Ishikawa (cell line): ENCODE measurements around the gene ADCY9.
A peak's percentile ranks its signal among the peaks of the same experiment; 100 is the strongest.

ENCODE experiments used
- CEBPB ChIP-seq: IDR thresholded peaks from 2 replicates; pipeline ENCODE4 v1.6.1; 2012
- CREB1 ChIP-seq: IDR thresholded peaks from 2 replicates; pipeline ENCODE4 v1.6.1; 2012; ENCODE audit warnings: low read depth
- EGR1 ChIP-seq: IDR thresholded peaks from 2 replicates; pipeline ENCODE4 v1.6.1; 2012
- EP300 ChIP-seq: IDR thresholded peaks from 2 replicates; pipeline ENCODE4 v1.6.1; 2012; ENCODE audit warnings: borderline replicate concordance
- FOXM1 ChIP-seq: IDR thresholded peaks from 2 replicates; pipeline ENCODE4 v1.6.1; 2012; ENCODE audit warnings: low read depth, borderline replicate concordance
- NFIC ChIP-seq: IDR thresholded peaks from 2 replicates; pipeline ENCODE4 v1.6.1; 2012
- RAD21 ChIP-seq: IDR thresholded peaks from 2 replicates; pipeline ENCODE4 v1.6.1; 2012; ENCODE audit warnings: low read depth
- TAF1 ChIP-seq: IDR thresholded peaks from 2 replicates; pipeline ENCODE4 v1.6.1; 2012; ENCODE audit warnings: low read depth, mild to moderate bottlenecking
- TCF12 ChIP-seq: IDR thresholded peaks from 2 replicates; pipeline ENCODE4 v1.6.1; 2012; ENCODE audit warnings: low read depth
- TEAD4 ChIP-seq: IDR thresholded peaks from 2 replicates; pipeline ENCODE4 v1.6.1; 2012
- YY1 ChIP-seq: IDR thresholded peaks from 2 replicates; pipeline ENCODE4 v1.6.1; 2012; ENCODE audit warnings: low read depth
- ZBTB7A ChIP-seq: IDR thresholded peaks from 2 replicates; pipeline ENCODE4 v1.6.1; 2012; ENCODE audit warnings: low read depth
- TF ChIP-seq, protein P1 (sequence below): IDR thresholded peaks from 2 replicates; pipeline ENCODE4 v1.6.1; 2012
- TF ChIP-seq, protein P2 (sequence below): IDR thresholded peaks from 2 replicates; pipeline ENCODE4 v1.6.1; 2012; ENCODE audit warnings: low read depth, mild to moderate bottlenecking
- TF ChIP-seq, protein P3 (sequence below): IDR thresholded peaks from 2 replicates; pipeline ENCODE4 v1.6.1; 2012

ADCY9 gene

DNA sequence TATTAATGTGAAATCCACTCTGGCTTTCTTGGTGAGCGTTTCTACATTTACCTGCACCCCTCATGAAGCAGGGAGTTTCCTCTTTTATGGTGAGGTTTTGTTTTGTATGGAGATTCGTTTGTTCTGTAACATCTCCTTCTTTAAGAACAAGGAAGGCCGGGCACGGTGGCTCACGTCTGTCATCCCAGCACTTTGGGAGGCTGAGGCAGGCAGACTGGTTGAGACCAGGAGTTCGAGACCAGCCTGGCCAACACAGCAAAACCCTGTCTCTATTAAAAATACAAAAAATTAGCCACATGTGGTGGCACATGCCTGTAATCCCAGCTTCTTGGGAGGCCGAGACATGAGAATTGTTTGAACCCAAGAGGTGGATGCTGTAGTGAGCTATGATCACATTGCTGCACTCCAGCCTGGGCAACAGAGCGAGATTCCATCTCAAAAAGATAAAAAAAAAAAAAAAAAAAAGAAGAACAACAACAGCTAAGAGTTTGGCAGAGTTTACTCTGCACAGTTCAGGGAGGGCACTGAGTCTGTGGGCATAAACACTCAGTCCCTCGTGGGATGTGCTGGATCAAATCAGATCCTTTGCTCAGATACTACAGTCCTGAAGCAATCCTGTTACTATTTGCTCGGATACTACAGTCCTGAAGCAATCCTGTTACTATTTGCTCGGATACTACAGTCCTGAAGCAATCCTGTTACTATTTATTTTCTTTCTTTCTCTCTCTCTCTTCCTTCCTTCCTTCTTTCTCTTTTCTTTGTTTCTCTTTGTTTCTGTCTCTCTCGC is 28.9 kb downstream of the ADCY9 start:
- TF ChIP-seq FOXM1 (no peak), EGR1 (no peak), CREB1 (no peak), EP300 (no peak), CEBPB (no peak), TCF12 (no peak), TAF1 (no peak), NFIC (no peak), TEAD4 (no peak), YY1 (no peak), RAD21 (no peak), ZBTB7A (no peak)
- TF ChIP-seq, protein P1, sequence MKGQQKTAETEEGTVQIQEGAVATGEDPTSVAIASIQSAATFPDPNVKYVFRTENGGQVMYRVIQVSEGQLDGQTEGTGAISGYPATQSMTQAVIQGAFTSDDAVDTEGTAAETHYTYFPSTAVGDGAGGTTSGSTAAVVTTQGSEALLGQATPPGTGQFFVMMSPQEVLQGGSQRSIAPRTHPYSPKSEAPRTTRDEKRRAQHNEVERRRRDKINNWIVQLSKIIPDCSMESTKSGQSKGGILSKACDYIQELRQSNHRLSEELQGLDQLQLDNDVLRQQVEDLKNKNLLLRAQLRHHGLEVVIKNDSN: no peak
- TF ChIP-seq, protein P2, sequence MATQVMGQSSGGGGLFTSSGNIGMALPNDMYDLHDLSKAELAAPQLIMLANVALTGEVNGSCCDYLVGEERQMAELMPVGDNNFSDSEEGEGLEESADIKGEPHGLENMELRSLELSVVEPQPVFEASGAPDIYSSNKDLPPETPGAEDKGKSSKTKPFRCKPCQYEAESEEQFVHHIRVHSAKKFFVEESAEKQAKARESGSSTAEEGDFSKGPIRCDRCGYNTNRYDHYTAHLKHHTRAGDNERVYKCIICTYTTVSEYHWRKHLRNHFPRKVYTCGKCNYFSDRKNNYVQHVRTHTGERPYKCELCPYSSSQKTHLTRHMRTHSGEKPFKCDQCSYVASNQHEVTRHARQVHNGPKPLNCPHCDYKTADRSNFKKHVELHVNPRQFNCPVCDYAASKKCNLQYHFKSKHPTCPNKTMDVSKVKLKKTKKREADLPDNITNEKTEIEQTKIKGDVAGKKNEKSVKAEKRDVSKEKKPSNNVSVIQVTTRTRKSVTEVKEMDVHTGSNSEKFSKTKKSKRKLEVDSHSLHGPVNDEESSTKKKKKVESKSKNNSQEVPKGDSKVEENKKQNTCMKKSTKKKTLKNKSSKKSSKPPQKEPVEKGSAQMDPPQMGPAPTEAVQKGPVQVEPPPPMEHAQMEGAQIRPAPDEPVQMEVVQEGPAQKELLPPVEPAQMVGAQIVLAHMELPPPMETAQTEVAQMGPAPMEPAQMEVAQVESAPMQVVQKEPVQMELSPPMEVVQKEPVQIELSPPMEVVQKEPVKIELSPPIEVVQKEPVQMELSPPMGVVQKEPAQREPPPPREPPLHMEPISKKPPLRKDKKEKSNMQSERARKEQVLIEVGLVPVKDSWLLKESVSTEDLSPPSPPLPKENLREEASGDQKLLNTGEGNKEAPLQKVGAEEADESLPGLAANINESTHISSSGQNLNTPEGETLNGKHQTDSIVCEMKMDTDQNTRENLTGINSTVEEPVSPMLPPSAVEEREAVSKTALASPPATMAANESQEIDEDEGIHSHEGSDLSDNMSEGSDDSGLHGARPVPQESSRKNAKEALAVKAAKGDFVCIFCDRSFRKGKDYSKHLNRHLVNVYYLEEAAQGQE: no peak
- TF ChIP-seq, protein P3, sequence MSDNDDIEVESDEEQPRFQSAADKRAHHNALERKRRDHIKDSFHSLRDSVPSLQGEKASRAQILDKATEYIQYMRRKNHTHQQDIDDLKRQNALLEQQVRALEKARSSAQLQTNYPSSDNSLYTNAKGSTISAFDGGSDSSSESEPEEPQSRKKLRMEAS: no peak

DNA sequence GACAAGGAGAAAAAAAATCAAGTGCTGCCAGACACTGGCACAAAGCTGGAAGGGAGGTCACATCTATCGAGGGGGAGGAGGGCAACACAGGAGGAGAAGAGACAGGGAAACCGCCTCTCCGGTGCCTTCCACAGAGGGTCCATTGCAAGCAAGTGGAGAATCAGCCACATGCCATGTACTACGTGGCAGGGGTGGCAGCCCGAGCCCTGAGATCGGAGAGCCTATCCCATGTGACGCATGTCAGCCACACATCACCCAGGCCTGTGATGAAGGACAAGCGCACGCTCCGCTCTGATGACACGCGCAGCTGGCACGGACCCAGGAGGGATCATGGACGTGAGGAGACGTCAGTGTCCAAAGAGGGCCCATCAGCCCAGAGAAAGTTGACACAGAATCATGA is 30.1 kb downstream of the ADCY9 start:
- TF ChIP-seq CEBPB: no peak
- TF ChIP-seq RAD21: no peak
- TF ChIP-seq EGR1: no peak
- no peak for TF ChIP-seq EP300
- no peak for TF ChIP-seq TEAD4
- no peak for TF ChIP-seq NFIC
- TF ChIP-seq, protein P3: no peak
- no peak for TF ChIP-seq TCF12
- TF ChIP-seq, protein P2: no peak
- no peak for TF ChIP-seq YY1
- TF ChIP-seq ZBTB7A: no peak
- no peak for TF ChIP-seq FOXM1
- no peak for TF ChIP-seq TAF1
- TF ChIP-seq CREB1: no peak
- TF ChIP-seq, protein P1: no peak

DNA sequence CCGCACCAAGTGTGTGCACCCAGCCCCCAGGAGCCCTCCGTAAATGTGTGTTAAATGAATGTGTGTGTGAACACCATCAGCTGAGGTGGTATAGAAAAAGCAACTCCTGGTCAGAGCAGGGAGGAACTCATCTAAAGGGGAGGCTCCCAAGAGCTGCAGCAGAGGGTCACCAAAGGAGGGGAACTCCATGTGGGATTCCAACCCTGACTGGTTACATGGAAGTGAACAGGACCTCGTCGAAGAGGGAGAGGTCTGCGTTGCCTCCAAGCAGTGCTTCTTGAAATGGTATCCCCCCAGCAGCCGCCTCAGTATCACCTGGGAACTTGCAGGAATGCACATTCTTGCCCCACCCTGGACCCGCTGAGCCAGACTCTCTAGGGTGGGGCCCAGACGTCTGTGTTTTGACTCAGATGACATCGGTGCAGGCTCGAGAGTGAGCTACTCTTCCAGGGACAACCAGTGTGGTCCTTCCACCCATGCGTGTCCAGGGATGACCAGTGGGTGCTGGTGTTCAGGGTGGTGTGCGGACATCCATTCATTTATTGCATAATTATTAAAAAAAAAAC is 30.8 kb downstream of the ADCY9 start:
- TF ChIP-seq EGR1: no peak
- TF ChIP-seq EP300: peak; percentile 71; the same call in 1 of the 2 replicates
- peak; percentile 88 for TF ChIP-seq TEAD4
- peak; percentile 73 for TF ChIP-seq TCF12
- no peak for TF ChIP-seq NFIC
- TF ChIP-seq, protein P3: peak; percentile 56
- TF ChIP-seq CREB1: no peak
- no peak for TF ChIP-seq CEBPB

DNA sequence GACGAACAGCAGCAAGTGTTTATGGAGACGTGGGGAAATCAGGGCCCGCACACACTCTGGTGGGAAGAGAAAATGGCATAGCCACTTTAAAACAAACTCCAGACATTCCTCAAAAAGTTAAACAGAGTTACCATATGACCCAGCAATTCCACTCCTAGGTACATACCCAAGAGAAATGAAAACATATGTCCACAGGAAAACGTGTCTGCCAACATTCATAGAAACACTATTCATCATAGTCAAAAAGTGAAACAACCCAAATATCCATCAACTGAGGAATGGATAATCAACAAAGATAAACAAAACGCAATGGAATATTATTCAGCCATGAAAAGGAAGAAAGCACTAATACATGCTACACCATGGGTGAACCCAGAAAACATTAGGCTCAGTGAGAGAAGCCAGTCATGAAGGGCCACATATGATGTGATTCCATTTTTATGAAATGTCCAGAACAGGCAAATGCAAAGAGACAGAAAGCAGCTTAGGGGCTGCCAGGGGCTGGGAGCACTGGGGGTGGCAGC is 32.8 kb downstream of the ADCY9 start:
- no peak for TF ChIP-seq CEBPB
- no peak for TF ChIP-seq ZBTB7A

DNA sequence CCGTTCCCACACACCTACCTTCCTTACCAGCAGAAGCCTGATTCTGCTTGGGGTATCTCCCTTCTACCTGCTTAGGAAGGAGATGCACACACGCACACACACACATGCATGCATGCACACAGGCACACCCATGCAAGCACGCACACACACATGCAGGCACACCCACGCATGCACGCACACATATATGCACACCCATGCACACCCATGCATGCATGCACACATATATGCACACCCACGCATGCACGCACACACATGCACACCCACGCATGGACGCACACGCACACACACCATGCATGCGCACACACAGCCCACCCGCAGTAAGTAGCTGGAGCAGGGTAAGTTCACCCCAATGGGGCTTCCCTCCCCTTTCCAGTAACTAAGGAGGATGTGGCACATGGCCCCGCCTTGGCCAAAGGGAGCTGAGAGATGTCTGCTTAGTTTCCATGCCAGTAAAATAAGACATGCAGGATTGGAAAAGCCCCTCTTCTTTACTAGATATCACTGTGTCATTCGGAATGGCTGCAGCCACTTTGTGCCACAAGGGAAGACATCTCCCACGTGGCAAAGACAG is 33.7 kb downstream of the ADCY9 start:
- TF ChIP-seq EP300 (no peak), TEAD4 (no peak), CREB1 (no peak), EGR1 (no peak), RAD21 (no peak), NFIC (no peak), TAF1 (no peak), CEBPB (no peak), FOXM1 (no peak), YY1 (no peak), TCF12 (no peak), ZBTB7A (no peak)
- TF ChIP-seq, protein P3: no peak
- TF ChIP-seq, protein P1: no peak
- TF ChIP-seq, protein P2: no peak
